GM23338 (cell line): ENCODE data around the gene VPS37C. TPM values are rescaled to one million over a fixed set of nuclear protein-coding genes. Genes with fewer than 3 reads are reported as not detected.

Experiments used
- ATAC-seq: fragments of 200-7000 bp; cut with Tn5 transposase; 3 replicates; pipeline ENCODE4 v1.9.1; 2020
- DNase-seq: peaks from one replicate; pipeline ENCODE4 v3.0.0-alpha.2; 2015; ENCODE audit warnings: low spot score
- H2AFZ ChIP-seq: fragments of 200-600 bp; sonication (generic); 2 replicates; pipeline ENCODE4 v1.8.0; 2016; ENCODE audit warnings: antibody characterized with exemption, mild to moderate bottlenecking, moderate library complexity
- H3F3A ChIP-seq: fragments of 200-600 bp; sonication (generic); replicated peaks from 2 replicates; pipeline ENCODE4 v1.8.0; 2017; ENCODE audit warnings: antibody characterized with exemption, mixed run types, low read depth
- H3K27ac ChIP-seq: fragments of 200-600 bp; sonication (generic); 2 replicates; pipeline ENCODE4 v1.6.1; 2016; ENCODE audit warnings: low read depth
- H3K27me3 ChIP-seq: fragments of 200-600 bp; sonication (generic); 2 replicates; pipeline ENCODE4 v1.8.0; 2016; ENCODE audit warnings: mild to moderate bottlenecking, mixed run types, moderate library complexity; ENCODE audit not compliant: insufficient read depth
- H3K36me3 ChIP-seq: fragments of 200-600 bp; sonication (generic); 2 replicates; pipeline ENCODE4 v1.8.0; 2016; ENCODE audit warnings: mild to moderate bottlenecking; ENCODE audit not compliant: insufficient read depth
- H3K4me1 ChIP-seq: fragments of 200-600 bp; sonication (generic); 2 replicates; pipeline ENCODE4 v1.8.0; 2016; ENCODE audit warnings: mild to moderate bottlenecking, moderate library complexity; ENCODE audit not compliant: insufficient read depth
- H3K4me2 ChIP-seq: fragments of 200-600 bp; sonication (generic); 2 replicates; pipeline ENCODE4 v1.7.1; 2017; ENCODE audit warnings: mixed run types
- H3K4me3 ChIP-seq: fragments of 200-600 bp; sonication (generic); 2 replicates; pipeline ENCODE4 v1.6.1; 2016; ENCODE audit warnings: mixed run types
- H3K79me2 ChIP-seq: fragments of 200-600 bp; sonication (generic); replicated peaks from 2 replicates; pipeline ENCODE4 v1.8.0; 2017; ENCODE audit warnings: mild to moderate bottlenecking; ENCODE audit not compliant: insufficient read depth
- H3K9me2 ChIP-seq: fragments of 200-600 bp; sonication (generic); 2 replicates; pipeline ENCODE4 v1.8.0; 2017; ENCODE audit not compliant: insufficient read depth
- H4K20me1 ChIP-seq: fragments of 200-600 bp; sonication (generic); replicated peaks from 2 replicates; pipeline ENCODE4 v1.8.0; 2017; ENCODE audit warnings: mild to moderate bottlenecking; ENCODE audit not compliant: insufficient read depth
- H3K27ac Mint-ChIP-seq: 2 replicates; pipeline ENCODE4 v1.8.0; 2020; ENCODE audit warnings: inconsistent platforms, mild to moderate bottlenecking, moderate library complexity, mixed read lengths
- H3K27me3 Mint-ChIP-seq: 3 replicates; pipeline ENCODE4 v1.8.0; 2022; ENCODE audit warnings: low read depth, mild to moderate bottlenecking, moderate library complexity, mixed read lengths, inconsistent platforms; ENCODE audit not compliant: insufficient read depth, poor library complexity
- H3K36me3 Mint-ChIP-seq: 3 replicates; pipeline ENCODE4 v1.8.0; 2021; ENCODE audit warnings: low read depth, mild to moderate bottlenecking, inconsistent platforms, moderate library complexity, mixed read lengths
- H3K4me1 Mint-ChIP-seq: 3 replicates; pipeline ENCODE4 v1.8.0; 2020; ENCODE audit warnings: mild to moderate bottlenecking, inconsistent platforms, mixed read lengths
- H3K4me3 Mint-ChIP-seq: 3 replicates; pipeline ENCODE4 v1.8.0; 2021; ENCODE audit warnings: moderate library complexity, mild to moderate bottlenecking, inconsistent platforms, mixed read lengths
- H3K9me3 Mint-ChIP-seq: 3 replicates; pipeline ENCODE4 v1.8.0; 2020; ENCODE audit warnings: moderate library complexity, mild to moderate bottlenecking, inconsistent platforms, mixed read lengths
- CREB1 ChIP-seq: fragments of 250-450 bp; sonication (Bioruptor Pico); IDR thresholded peaks from 2 replicates; pipeline ENCODE4 v1.5.0; 2020; ENCODE audit warnings: low read depth, mild to moderate bottlenecking, moderate library complexity
- CTCF ChIP-seq, 2 experiments: fragments of 200-600 bp in 1 of 2; sonication (generic) in 1 of 2; conservative IDR thresholded peaks; 2 replicates each; pipeline versions ENCODE4 v1.5.1 to v1.6.1; 2016 to 2017; ENCODE audit warnings: antibody characterized with exemption in 2 of 2, low read depth in 2 of 2, mild to moderate bottlenecking in 2 of 2, moderate library complexity in 1 of 2
- EZH2 ChIP-seq: fragments of 200-600 bp; sonication (generic); IDR thresholded peaks from one replicate; pipeline ENCODE4 v1.8.0; 2017; ENCODE audit warnings: antibody characterized with exemption, mild to moderate bottlenecking, low read depth; ENCODE audit not compliant: unreplicated experiment
- EZH2phosphoT487 ChIP-seq: fragments of 200-600 bp; sonication (generic); IDR thresholded peaks from one replicate; pipeline ENCODE4 v1.8.1; 2018; ENCODE audit warnings: antibody characterized with exemption; ENCODE audit not compliant: unreplicated experiment
- JUNB ChIP-seq: IDR thresholded peaks from one replicate; pipeline ENCODE4 v1.6.1; 2016; ENCODE audit warnings: antibody characterized with exemption; ENCODE audit not compliant: unreplicated experiment
- NANOG ChIP-seq: IDR thresholded peaks from 2 replicates; pipeline ENCODE4 v1.6.1; 2016; ENCODE audit warnings: antibody characterized with exemption, borderline replicate concordance
- POLR2AphosphoS5 ChIP-seq: IDR thresholded peaks from 2 replicates; pipeline ENCODE4 v1.6.1; 2016; ENCODE audit warnings: antibody characterized with exemption, low read depth
- ZNF114 ChIP-seq: fragments of 250-450 bp; sonication (Bioruptor Pico); IDR thresholded peaks from 2 replicates; pipeline ENCODE4 v1.5.0; 2020; ENCODE audit warnings: mild to moderate bottlenecking, moderate library complexity
- ZNF331 ChIP-seq: fragments of 250-450 bp; sonication (Bioruptor Pico); IDR thresholded peaks from 2 replicates; pipeline ENCODE4 v1.5.0; 2020; ENCODE audit warnings: low read depth, mild to moderate bottlenecking, moderate library complexity
- ZNF462 ChIP-seq: fragments of 250-450 bp; sonication (Bioruptor Pico); IDR thresholded peaks from 2 replicates; pipeline ENCODE4 v1.5.0; 2020; ENCODE audit warnings: mild to moderate bottlenecking, moderate library complexity
- polyA plus RNA-seq: library from polyadenylated mRNA; unstranded; fragments of >200 nt; fragmentation: Nextera tagmentation; extraction: Ambion mirVana; gene quantifications from 2 replicates; pipeline ENCODE4 v1.2.1, GENCODE V29; 2016
- total RNA-seq: library from RNA; depleted of rRNA; stranded (reverse); fragments of >200 nt; shearing (Covaris generic); gene quantifications from 2 replicates; pipeline ENCODE4 v1.2.3, GENCODE V29; 2014

VPS37C gene
- total and polyA plus RNA-seq, 2 experiments from 2014 or later = 8.8 to 19.4 TPM

- TF ChIP-seq ZNF331 (no peak), CREB1 (CRISPR knock-in tag) (no peak), NANOG (no peak), JUNB (no peak), EZH2 (no peak), POLR2AphosphoS5 (no peak), CTCF (conservative IDR thresholded peaks at IDR 0.05; ENCODE audit: low read depth in 2 of 2) (no peak)
Observed at GRCh38 chr11:61092908-61093763, 68.1 kb downstream of the VPS37C start (continued).

GRCh38 chr11:61092280-61092766 is 68.9 kb downstream of the VPS37C start:
- no peaks in the 10 kb centered on the region for H3F3A ChIP-seq
- Mint-ChIP-seq H3K4me3 (no peak overlapping the region), H3K36me3 (peaks cover 4% of the 10 kb centered on the region; the same call in 1 of the 3 replicates), H3K4me1 (peaks cover 11% of the 10 kb centered on the region), H3K9me3 (peaks cover 28% of the 10 kb centered on the region), H3K27ac (no peak overlapping the region), H3K27me3 (peaks cover 5% of the 10 kb centered on the region)
- no peaks in the 10 kb centered on the region for H3K79me2 ChIP-seq
- H4K20me1 ChIP-seq = no peaks in the 10 kb centered on the region
- TF ChIP-seq POLR2AphosphoS5 = no peak
- TF ChIP-seq ZNF114 (CRISPR knock-in tag) = no peak
- no peak for TF ChIP-seq ZNF462 (CRISPR knock-in tag)
- no peak for TF ChIP-seq EZH2phosphoT487
- no peak overlapping the region for H3K4me2 ChIP-seq
- H3K4me3 ChIP-seq = no peak overlapping the region
- H2AFZ ChIP-seq = no peak overlapping the region
- ATAC-seq = no peak
- H3K27ac ChIP-seq = no peak overlapping the region
- H3K36me3 ChIP-seq = no peaks in the 10 kb centered on the region
- no peak for DNase-seq
- H3K27me3 ChIP-seq = no peaks in the 10 kb centered on the region
- no peaks in the 10 kb centered on the region; the same call in 1 of the 2 replicates for H3K4me1 ChIP-seq
- no peaks in the 10 kb centered on the region for H3K9me2 ChIP-seq
